HG03521 (cell line): ENCODE measurements around the gene GUCY1A2.
"Not testable (repeated sequence)": the region's sequence is repeated elsewhere in the genome, so short reads cannot be mapped to it uniquely, and the experiment has no call there.

Experiments
- ATAC-seq: cut with Tn5 transposase; IDR thresholded peaks from one replicate; pipeline ENCODE4 v1.9.1; 2021; ENCODE audit warnings: mild to moderate bottlenecking, moderate library complexity; ENCODE audit not compliant: unreplicated experiment

The GUCY1A2 gene

DNA sequence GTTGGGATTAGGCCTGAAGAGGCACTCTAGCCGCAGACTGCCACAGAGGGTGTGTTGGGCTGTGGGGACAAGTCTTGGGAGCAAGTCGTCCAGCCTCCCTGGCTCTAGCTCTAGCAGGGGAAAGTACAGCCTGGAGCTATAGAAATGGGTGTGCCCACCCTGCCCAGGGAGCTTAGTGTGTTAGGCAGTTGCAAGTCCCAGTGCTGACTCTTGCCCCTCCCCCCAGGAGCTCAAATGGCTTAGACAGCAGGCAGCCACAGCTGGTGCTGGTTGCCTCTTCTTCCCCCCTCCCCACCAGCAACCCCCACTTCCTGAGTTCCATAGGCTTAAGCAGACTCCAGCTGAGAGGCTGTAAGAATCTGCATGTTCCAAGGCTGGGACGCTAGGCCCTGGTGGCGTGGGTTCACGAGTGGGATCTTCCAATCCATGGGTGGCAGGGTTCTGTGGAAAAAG, 61.2 kb downstream of the GUCY1A2 start:
- ATAC-seq = no peak

DNA sequence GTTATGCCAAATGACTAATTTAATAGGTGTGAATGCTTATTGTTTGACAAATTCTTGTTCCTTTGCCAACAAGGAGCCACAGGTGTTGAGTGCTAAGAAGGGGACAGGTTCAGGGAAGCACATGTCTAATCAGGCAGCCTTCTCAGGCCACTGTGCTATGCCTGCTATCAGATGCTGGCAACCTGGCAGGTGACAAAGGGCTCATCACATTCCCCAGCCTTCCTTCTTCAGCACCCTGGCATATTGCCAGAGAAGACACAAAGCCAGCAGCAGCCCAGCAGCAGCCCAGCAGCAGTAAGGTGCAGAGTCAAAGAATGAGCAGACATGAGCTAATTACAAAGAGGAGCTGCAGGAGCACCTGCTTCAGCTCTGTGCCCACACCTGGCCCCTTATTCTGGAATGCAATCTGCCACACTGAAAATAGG, 68.2 kb downstream of the GUCY1A2 start:
- ATAC-seq = no peak

DNA sequence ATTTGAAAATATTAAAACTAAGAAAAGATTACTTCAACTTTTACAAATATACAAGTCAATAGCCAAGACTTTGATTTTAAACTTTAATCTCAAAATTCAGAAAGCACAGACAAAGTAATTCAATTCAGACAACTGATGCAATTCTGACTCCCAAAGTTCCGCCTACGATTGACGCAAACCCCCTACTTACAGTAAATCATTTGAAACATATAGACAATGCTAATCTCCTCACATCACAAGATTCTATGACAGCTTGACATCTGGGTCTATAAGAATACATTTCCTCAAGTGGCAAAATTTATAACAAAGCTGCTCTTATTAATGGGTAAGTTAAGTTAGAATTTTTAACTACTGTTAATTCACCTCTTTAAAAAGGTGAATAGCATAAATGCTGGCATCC, 75.2 kb downstream of the GUCY1A2 start:
- no peak for ATAC-seq

GRCh38 chr11:106939157-106939556, 79.1 kb downstream of the GUCY1A2 start:
- ATAC-seq = no peak

- ATAC-seq = no peak
These were observed 81.2 kb downstream of the GUCY1A2 start for GRCh38 chr11:106937111-106937510.

DNA sequence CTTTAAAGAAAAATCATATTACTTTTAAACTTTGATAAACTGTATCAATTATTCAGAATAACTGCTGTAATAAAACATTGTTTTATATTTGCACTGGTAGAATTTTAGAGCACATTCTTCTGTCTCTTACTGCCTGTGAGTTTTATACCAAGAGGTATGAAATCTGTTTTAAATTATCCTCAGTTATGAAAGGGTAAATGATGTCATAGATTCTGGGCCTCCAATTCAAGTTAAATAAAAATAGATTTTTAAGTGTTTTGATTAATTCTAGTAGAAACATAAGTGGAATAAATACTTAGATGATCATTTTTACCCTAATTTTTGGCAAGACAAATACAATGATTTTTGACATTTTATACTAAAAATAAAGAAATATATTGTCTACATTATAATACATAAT, 93.0 kb downstream of the GUCY1A2 start:
- ATAC-seq = no peak

DNA sequence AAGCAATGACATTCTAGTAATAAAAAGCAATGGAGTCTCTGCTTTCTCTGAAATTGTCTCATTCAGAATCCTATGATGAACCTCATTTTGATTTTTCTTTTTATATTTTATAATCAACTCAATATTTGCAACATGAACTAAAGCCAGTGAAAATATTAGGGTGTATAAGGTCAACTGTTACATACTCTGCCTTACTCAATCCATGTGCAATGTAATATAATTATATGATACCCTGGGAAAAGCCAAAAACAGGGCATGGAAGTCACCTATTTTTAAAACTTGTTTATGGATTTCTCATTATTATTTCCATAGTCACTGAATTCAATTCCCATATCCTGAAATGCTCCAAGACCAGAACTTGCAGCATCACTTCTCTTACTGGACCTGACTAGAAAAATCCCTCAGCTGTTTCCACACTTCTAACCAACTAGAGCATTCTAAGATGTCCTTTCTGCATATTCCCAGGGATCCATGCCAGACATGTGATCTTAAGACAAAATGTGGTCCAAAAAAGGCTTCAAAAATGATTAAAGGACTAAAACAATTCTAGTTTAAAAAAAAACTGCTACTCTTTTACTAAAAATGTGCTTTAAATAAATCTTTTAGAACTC, 97.3 kb downstream of the GUCY1A2 start:
- no peak for ATAC-seq

DNA sequence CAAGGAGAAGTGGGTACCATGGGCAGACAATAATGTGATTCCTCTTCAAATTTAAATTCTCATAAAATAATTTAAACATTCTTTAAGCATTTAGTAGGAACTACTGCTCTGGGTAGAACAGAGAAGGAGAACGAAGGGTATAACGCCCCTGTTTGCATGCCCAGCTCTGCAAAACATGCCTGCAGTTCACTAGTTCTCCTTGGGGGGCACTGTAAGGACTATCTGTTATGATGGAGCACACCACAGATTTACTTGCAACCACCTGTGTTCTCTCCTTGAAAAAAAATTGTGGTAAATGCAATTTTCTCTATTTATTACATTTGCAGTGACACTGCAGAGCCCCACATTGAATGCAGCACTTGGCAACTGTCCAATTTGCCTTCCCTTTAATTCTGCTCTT, 100.3 kb downstream of the GUCY1A2 start:
- ATAC-seq = no peak

DNA sequence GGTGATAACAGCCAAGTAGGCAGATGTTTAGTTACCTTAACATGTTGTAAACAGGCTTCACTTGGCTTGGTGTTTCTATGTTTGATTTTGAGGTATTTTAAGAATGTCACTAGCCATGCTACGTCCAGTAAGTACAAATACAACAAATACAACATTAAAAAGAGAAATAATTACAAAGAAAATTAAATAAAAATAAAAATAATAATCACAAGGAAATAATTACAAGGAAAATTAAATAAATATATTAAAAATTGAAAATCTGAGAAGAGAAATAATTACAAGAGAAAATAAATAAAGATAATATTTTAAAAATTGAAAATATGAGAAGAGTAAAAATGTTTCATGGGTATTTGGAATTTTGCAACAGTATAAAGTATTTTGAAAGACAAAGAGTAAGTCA, 103.9 kb downstream of the GUCY1A2 start:
- ATAC-seq = no peak

- no peak for ATAC-seq
These were observed 105.1 kb downstream of the GUCY1A2 start for GRCh38 chr11:106913141-106913540.

DNA sequence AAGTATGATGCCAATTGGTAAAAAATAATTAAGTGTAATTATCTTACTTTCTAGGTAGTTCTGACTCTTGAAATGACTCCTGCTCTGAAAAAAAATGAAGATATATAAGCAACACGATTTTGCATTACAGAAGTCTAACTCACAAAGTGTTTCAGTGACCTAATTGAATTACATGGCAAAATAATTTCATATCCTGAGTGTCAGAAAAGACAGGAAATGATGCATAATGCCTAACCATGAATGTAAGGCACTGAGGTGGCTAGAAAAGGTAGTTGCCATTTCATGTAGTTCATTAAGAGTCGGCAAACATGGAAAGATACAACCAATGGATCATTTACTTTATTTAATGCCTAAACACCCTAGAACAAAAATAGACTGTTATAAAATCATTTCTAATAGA, 113.5 kb downstream of the GUCY1A2 start:
- ATAC-seq = no peak

- no peak for ATAC-seq
These were observed 128.6 kb downstream of the GUCY1A2 start for GRCh38 chr11:106889718-106890117.

DNA sequence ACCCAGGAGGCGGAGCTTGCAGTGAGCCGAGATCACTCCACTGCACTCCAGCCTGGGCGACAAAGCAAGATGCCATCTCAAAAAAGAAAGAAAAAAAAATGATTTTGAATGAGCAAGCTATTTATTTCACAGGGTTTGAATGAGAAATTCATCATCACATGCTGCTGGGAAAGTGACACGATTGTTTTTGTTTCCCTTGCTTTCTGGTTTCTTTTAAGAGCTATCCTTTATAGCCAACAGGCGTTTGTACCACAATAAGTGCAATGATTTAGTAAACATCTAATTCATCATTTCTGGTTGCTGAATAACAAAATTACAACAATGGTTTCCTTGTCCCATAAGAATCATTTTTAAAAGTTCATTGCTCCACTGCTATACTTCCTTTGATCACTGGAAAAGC, 129.9 kb downstream of the GUCY1A2 start:
- ATAC-seq = no peak

- not testable (repeated sequence) for ATAC-seq
These were observed 134.6 kb downstream of the GUCY1A2 start for GRCh38 chr11:106883693-106884092.

- no peak for ATAC-seq
These were observed 138.3 kb downstream of the GUCY1A2 start for GRCh38 chr11:106879832-106880546.

- no peak for ATAC-seq
These were observed 139.2 kb downstream of the GUCY1A2 start for GRCh38 chr11:106879029-106879428.

DNA sequence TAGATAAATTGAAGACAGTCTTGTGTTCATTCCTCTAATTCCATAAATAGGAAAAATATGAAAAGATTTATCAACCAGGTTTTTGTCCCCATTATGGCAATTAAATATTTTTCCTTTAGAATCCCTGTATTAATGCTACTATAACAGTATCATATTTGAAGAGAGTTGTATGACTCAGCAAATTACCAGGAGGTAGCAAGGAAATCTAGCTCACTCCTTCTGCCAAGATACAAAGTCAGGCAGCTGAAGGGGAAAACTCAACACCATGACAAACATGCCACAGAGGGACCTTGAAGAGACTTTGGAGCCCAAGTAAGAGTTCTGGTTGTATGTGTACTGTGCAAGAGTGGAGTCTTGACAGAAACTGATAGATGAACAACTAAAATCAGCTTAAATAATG, 143.3 kb downstream of the GUCY1A2 start:
- no peak for ATAC-seq

DNA sequence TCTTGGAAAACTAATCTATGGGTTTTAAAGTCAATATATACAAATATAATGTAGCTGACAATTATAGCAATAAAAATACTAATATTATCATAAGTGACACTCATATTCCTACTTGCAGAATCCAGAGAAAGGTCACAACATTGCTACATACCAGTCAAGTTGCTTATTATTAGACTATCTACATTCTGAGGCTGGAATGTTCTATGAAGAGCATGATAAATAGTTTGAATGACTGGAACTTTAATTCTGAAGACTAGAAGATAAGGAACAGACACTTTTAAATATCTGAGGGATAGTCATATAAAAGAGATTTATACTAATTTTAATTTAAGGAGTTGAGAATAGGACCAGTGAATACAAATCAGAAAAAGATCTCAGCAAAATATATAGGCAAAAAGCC, 146.0 kb downstream of the GUCY1A2 start:
- no peak for ATAC-seq

- no peak for ATAC-seq
These were observed 160.1 kb downstream of the GUCY1A2 start for GRCh38 chr11:106858200-106858599.

- no peak for ATAC-seq
These were observed 161.7 kb downstream of the GUCY1A2 start for GRCh38 chr11:106856566-106856965.

GRCh38 chr11:106854429-106854828, 163.8 kb downstream of the GUCY1A2 start:
- ATAC-seq = no peak

GRCh38 chr11:106853850-106854401, 164.3 kb downstream of the GUCY1A2 start:
- ATAC-seq = no peak
